Measurements from ENCODE around the gene TECPR2. TPM values are rescaled to one million over a fixed set of nuclear protein-coding genes. Genes with fewer than 3 reads are reported as not detected.

The TECPR2 gene
- total and polyA plus RNA-seq, 10 donors: 1.1 to 46.6 (median 26.7) TPM

DNA sequence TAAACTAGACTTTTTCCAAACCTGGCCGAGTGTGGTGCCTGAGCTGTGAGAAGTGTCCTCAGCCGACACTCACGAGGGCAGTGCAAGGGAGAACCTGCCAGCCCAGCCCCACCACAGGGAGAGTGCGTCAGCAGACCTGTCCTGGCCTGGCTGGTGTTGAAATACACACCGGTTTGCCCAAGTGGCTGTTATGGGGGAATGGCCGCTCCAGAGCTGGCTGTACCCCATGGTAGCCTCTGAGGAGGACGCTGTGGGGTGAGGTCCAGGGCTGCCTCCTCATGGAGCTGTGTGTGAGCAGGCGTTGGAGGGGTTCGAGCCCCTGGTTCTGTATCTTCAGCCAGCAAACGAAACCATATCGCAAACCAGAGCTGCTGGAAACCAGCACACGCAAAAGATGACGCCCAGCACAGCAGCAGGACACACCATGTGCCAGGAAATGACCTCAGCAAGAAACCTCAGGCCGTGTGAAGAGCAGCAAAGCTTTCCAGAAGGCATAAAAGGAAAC lies 137.5 kb downstream of the TECPR2 start:
- Histone ChIP-seq H3K27ac (peak overlapping the region in 3 of 8 donors; percentile 60 to 67 (median 63)), H3K9me3 (no peaks in the 10 kb centered on the region)

DNA sequence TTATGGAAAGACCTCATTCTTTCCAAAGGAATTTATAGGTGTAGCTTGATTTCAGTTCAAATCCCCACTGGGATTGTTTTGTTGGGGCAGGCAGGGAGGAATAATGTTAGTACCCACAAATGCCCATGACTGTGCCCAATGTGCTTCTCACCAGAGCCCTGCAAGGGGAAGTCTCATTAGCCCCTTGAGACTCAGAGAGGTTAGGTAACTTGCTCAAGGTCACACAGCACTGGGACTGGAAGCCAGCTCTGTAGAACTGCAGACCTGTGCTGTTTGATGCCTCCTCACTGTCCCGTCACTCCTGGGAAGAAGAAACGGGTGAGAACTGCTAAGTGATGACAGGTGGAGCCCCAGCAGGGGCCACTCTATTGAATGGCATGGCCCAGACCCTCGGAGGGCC lies 138.0 kb downstream of the TECPR2 start:
- TF ChIP-seq POLR2AphosphoS5 (IDR thresholded peaks at IDR 0.05) (no peak), POLR2A (IDR thresholded peaks at IDR 0.05) (no peak)
- TF ChIP-seq, protein P1, sequence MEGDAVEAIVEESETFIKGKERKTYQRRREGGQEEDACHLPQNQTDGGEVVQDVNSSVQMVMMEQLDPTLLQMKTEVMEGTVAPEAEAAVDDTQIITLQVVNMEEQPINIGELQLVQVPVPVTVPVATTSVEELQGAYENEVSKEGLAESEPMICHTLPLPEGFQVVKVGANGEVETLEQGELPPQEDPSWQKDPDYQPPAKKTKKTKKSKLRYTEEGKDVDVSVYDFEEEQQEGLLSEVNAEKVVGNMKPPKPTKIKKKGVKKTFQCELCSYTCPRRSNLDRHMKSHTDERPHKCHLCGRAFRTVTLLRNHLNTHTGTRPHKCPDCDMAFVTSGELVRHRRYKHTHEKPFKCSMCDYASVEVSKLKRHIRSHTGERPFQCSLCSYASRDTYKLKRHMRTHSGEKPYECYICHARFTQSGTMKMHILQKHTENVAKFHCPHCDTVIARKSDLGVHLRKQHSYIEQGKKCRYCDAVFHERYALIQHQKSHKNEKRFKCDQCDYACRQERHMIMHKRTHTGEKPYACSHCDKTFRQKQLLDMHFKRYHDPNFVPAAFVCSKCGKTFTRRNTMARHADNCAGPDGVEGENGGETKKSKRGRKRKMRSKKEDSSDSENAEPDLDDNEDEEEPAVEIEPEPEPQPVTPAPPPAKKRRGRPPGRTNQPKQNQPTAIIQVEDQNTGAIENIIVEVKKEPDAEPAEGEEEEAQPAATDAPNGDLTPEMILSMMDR (IDR thresholded peaks at IDR 0.05 in 8 of 11, conservative IDR thresholded peaks at IDR 0.05 in 3 of 11): no peak
- WGBS, 5 donors: 80 to 93% (median 91%) methylated on average over 3 of the region's 3 CpGs
- H3K27ac ChIP-seq: peak overlapping the region in 3 of 8 donors; percentile 60 to 67 (median 63)
- H3K4me3 ChIP-seq: no peak overlapping the region
- H3K27me3 ChIP-seq (replicated peaks in 1 of 7): no peaks in the 10 kb centered on the region
- peaks cover 0 to 36% (median 10%) of the 10 kb centered on the region in 6 donors for H3K4me1 ChIP-seq
- DNase-seq: no peak
- H3K36me3 ChIP-seq: peaks cover 0 to 61% (median 24%) of the 10 kb centered on the region in 6 donors
- intact Hi-C loops (cut with DNase I; ENCODE audit: low total_unique reads): no loop called here
- H3K9me3 ChIP-seq: no peaks in the 10 kb centered on the region

More for the DNA sequence above, 137.5 kb downstream of the TECPR2 start:
- WGBS, 5 donors: 55 to 76% (median 67%) methylated on average over 9 to 14 of the region's 14 CpGs
- H3K4me1 ChIP-seq: peaks cover 0 to 36% (median 9%) of the 10 kb centered on the region in 6 donors
- H3K36me3 ChIP-seq: peaks cover 0 to 62% (median 24%) of the 10 kb centered on the region in 6 donors
- no peak for DNase-seq
- TF ChIP-seq, protein P1 (IDR thresholded peaks at IDR 0.05 in 8 of 11, conservative IDR thresholded peaks at IDR 0.05 in 3 of 11): no peak
- TF ChIP-seq POLR2AphosphoS5 (IDR thresholded peaks at IDR 0.05) (peak in 2 of 3 donors; percentile 40 to 59), POLR2A (IDR thresholded peaks at IDR 0.05) (no peak)
- intact Hi-C loops (cut with DNase I; ENCODE audit: low total_unique reads): no loop called here
- no peak overlapping the region for H3K4me3 ChIP-seq
- no peaks in the 10 kb centered on the region for H3K27me3 ChIP-seq (replicated peaks in 1 of 7)

DNA sequence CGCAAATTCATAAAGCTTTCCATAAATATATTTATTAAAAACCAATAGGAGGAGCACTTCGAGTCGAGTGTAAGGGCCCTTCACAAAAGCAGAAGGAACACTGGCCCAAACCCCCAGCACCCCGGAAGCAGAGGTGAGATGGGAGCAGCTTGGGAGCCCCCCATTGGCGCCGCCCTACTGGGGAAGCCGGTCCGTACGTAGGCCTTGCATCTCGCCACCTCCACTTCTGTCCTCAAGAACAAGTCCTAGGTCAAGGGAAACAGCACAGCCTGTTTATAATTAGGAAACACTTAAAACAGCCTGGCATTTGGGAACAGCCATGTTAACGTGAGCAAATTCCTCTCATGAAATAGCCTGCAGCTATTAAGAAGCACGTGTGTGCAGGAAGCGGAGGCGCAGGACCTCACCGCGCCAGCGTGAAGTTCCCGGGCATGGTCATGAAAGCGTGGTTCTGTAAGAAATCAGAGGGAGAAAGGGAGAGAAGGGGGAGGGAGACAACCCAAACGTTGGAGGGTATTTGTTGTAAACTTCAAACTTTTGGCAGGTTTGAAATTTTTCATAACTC lies 139.1 kb downstream of the TECPR2 start:
- 84 to 91% (median 87%) methylated on average over 20 of the region's 20 CpGs for WGBS, 5 donors
- Histone ChIP-seq H3K4me3 (no peak overlapping the region), H3K9me3 (no peaks in the 10 kb centered on the region), H3K27ac (peak overlapping the region in 1 of 8 donors; percentile 13), H3K27me3 (replicated peaks in 1 of 7) (no peaks in the 10 kb centered on the region), H3K4me1 (peaks cover 0 to 36% (median 10%) of the 10 kb centered on the region in 6 donors), H3K36me3 (peaks cover 0 to 61% (median 24%) of the 10 kb centered on the region in 6 donors)
- no peak for DNase-seq
- TF ChIP-seq, protein P1 (IDR thresholded peaks at IDR 0.05 in 8 of 11, conservative IDR thresholded peaks at IDR 0.05 in 3 of 11): no peak
- TF ChIP-seq POLR2AphosphoS5 (IDR thresholded peaks at IDR 0.05) (no peak), POLR2A (IDR thresholded peaks at IDR 0.05) (no peak)
- intact Hi-C loops (cut with DNase I; ENCODE audit: low total_unique reads): no loop called here

DNA sequence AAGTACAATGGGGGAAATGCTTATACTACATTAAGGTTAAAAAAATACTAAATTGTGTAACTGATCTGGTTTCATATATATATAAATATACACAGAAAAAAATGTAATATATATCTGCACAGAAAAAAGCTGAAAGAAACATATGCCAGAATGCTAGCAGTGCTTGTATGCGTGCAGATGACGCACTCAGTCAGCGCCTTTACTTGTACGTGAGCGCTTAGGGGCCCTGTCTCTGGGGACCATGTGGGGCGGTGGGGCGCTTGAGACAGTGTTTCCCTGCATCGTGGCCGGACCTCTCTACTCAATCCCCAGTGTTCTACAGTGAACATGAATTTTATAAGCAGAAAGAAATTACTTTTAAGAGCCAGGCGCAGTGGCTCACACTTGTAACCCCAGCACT lies 139.8 kb downstream of the TECPR2 start:
- DNase-seq: no peak
- peaks cover 0 to 36% (median 10%) of the 10 kb centered on the region in 6 donors for H3K4me1 ChIP-seq
- H3K36me3 ChIP-seq: peaks cover 0 to 61% (median 16%) of the 10 kb centered on the region in 6 donors
- no peak overlapping the region for H3K4me3 ChIP-seq
- WGBS, 5 donors: 94 to 97% (median 95%) methylated on average over 10 of the region's 10 CpGs
- TF ChIP-seq POLR2AphosphoS5 (IDR thresholded peaks at IDR 0.05) (no peak), POLR2A (IDR thresholded peaks at IDR 0.05) (no peak)
- TF ChIP-seq, protein P1 (IDR thresholded peaks at IDR 0.05 in 8 of 11, conservative IDR thresholded peaks at IDR 0.05 in 3 of 11): no peak
- peak overlapping the region in 2 of 8 donors; percentile 74 to 75 for H3K27ac ChIP-seq
- H3K9me3 ChIP-seq: no peaks in the 10 kb centered on the region
- H3K27me3 ChIP-seq (replicated peaks in 1 of 7): no peaks in the 10 kb centered on the region
- intact Hi-C loops (cut with DNase I; ENCODE audit: low total_unique reads): no loop called here

All from spleen (tissue), 11 donors.